PC-9 (cell line): ENCODE results near the gene IL1RAP.

Source experiments
- CTCF ChIP-seq: fragments of 200-600 bp; sonication (generic); conservative IDR thresholded peaks from 2 replicates; pipeline ENCODE4 v1.6.1; 2017; ENCODE audit warnings: mixed run types, antibody characterized with exemption, mild to moderate bottlenecking, moderate library complexity
- EZH2 ChIP-seq: fragments of 200-600 bp; sonication (generic); IDR thresholded peaks from 2 replicates; pipeline ENCODE4 v1.8.0; 2017; ENCODE audit warnings: antibody characterized with exemption, low read depth

GRCh38 chr3:190517687-190518086 is 3.8 kb downstream of the IL1RAP start:
- TF ChIP-seq CTCF (no peak; the same call in 1 of the 2 replicates), EZH2 (no peak)
